Right atrium auricular region (tissue), 2 donors: ENCODE measurements around the gene COMP. TPM values are rescaled to one million over a fixed set of nuclear protein-coding genes. Genes with fewer than 3 reads are reported as not detected.

Source experiments
- DNase-seq: peaks from one replicate; pipeline ENCODE4 v3.0.0-alpha.2; 2019; ENCODE audit warnings: low spot score
- H3K27ac ChIP-seq, 2 donors: fragments of 200-600 bp; sonication (generic); 1 replicate in 1 of 2; 2 replicates in 1 of 2; pipeline ENCODE4 v1.5.1; 2016 to 2019
- H3K27me3 ChIP-seq, 2 donors: fragments of 200-600 bp; sonication (generic); one replicate each; pipeline versions ENCODE4 v1.5.1 to v1.6.0; 2017 to 2019
- H3K36me3 ChIP-seq: fragments of 200-600 bp; sonication (generic); one replicate; pipeline ENCODE4 v1.5.1; 2016
- H3K4me1 ChIP-seq, 2 donors: fragments of 200-600 bp; sonication (generic); one replicate each; pipeline versions ENCODE4 v1.5.1 to v1.6.0; 2017 to 2019
- H3K4me3 ChIP-seq, 2 donors: fragments of 200-600 bp; sonication (generic); 1 replicate in 1 of 2; 2 replicates in 1 of 2; pipeline ENCODE4 v1.5.1; 2017 to 2019; ENCODE audit warnings: mild to moderate bottlenecking in 1 of 2, moderate library complexity in 1 of 2
- H3K9me3 ChIP-seq, 2 donors: fragments of 200-600 bp; sonication (generic); one replicate each; pipeline ENCODE4 v1.5.1; 2019
- CTCF ChIP-seq, 2 donors: fragments of 200-600 bp; sonication (generic); IDR thresholded peaks; one replicate each; pipeline ENCODE4 v1.5.1; 2019; ENCODE audit warnings: antibody characterized with exemption in 2 of 2
- total RNA-seq, 2 donors: library from RNA; depleted of rRNA; stranded (reverse); fragments of >200 nt; gene quantifications; one replicate each; pipeline ENCODE4 v1.1.0, GENCODE V29; 2016

COMP gene
- total RNA-seq, result 10 to 100 TPM in 1 of 2 donors, 1 to 10 TPM in 1; 7.8 to 12.5 TPM

GRCh38 chr19:18790566-18791314 lies at the start of gene COMP:
Gene COMP, minus strand, starts transcription at chr19:18791305. Its CDS starts 36 bp downstream, at chr19:18791269.
- Histone ChIP-seq H3K27ac (no peak within 1 kb of the TSS), H3K9me3 (no peaks in the 10 kb centered on the region), H3K4me1 (peaks cover 0 to 57% of the 10 kb centered on the region in 2 donors), H3K27me3 (peaks cover 41 to 46% of the 10 kb centered on the region in 2 donors), H3K4me3 (peak within 1 kb of the TSS in 1 of 2 donors; percentile 41), H3K36me3 (no peaks in the 10 kb centered on the region)
- no peak for TF ChIP-seq CTCF (IDR thresholded peaks at IDR 0.05)
- no peak for DNase-seq

DNA sequence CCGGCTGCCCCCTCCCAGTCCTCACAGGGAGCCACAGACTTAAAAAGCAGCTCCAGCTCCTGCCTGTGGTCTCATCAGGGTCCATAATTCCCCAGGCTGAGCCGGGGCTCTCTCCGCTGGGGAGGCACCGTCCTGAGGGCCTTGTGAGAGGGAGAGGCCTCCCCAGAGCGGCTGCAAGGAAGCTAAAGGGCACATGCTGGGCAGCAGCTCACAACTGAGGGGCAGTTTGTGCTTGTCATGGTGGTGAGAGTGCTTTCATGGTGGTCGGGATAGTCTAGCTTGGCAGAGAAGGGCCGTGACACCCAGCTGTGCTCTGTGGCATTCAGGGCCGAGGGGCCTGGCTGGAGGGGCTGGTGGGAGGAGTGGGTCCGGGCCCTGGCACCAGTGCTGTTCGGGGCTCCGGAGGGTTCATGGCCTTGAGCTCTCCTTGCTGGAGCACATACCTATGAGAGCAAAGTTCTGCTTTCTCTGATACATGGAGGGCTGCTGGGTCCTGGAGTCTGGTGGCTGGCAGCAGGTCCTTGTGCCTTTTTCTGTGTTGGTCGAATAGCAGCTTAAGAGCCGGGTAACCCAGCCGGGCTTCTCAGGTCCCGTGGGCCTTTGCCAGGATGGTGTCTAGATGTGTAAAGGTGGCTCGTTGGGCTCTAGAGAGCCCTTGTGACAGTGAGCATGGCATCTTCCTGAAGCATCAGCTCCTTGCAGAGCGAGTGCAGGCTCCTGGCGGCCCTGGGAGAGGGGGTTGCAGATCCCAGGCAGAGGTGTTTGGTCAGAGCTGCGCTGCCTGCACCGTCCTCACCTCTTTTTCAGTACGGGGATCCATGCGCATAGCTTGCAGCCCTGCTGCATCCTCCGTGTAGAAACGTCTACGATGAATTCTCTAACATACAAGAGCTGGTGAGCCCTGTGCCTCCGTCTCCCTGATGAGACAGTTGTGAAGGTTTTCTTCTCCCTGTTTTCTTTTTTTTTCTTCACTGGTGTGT lies 49.5 kb upstream of the COMP start:
- H3K4me3 ChIP-seq, result no peak overlapping the region
- no peak for TF ChIP-seq CTCF (IDR thresholded peaks at IDR 0.05)
- H3K27ac ChIP-seq, result no peak overlapping the region
- no peaks in the 10 kb centered on the region for H3K9me3 ChIP-seq
- peaks cover 0 to 80% of the 10 kb centered on the region in 2 donors for H3K4me1 ChIP-seq
- peaks cover 6% of the 10 kb centered on the region for H3K36me3 ChIP-seq
- H3K27me3 ChIP-seq, result no peaks in the 10 kb centered on the region
- DNase-seq, result no peak

DNA sequence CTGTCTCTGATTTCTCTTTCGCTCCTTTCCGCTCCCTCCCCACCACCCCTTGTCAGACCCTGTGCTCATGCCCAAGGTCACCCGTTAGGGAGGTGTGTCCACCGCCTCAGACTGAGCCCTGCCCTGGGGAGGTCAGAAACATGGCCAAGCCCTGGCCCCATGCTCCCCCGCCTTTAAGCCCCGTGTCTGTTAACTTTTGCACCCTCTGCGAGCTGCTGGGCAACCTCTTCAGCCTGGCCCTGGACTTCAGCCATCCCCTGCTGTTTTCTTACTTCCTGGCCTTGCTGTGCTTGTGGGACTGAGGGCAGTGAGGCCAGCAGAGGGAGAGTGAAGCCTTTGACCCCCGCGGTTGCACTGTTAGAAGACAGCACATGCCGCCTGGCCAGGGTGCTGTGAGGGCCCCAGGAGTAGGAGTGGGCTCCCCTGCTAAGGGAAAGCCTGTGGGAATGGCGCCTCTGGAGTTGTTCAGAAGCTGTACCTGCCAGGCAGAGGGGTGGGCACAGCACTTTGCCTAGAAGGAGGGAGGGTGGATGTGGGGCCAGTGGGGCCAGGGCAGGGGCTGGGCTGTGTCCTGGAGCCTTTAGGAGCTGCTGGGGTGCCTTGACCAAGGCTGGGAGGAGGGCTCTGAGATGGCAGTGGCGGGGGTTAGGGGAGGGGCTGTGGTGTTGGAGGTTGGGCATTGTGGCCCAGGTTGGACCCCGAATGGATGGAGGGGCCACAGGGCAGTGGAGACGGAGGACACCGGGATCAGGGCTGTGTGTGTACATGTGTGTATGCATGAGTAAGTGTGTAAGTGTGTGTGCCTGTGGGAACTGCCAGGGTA lies 48.6 kb upstream of the COMP start:
- H3K9me3 ChIP-seq, result no peaks in the 10 kb centered on the region
- H3K27ac ChIP-seq, result no peak overlapping the region
- DNase-seq, result no peak
- no peaks in the 10 kb centered on the region for H3K27me3 ChIP-seq
- H3K36me3 ChIP-seq, result peaks cover 15% of the 10 kb centered on the region
- H3K4me3 ChIP-seq, result no peak overlapping the region
- no peak for TF ChIP-seq CTCF (IDR thresholded peaks at IDR 0.05)
- H3K4me1 ChIP-seq, result peaks cover 0 to 77% of the 10 kb centered on the region in 2 donors

GRCh38 chr19:18834644-18834984 lies 43.5 kb upstream of the COMP start:
- Histone ChIP-seq H3K9me3 (no peaks in the 10 kb centered on the region), H3K36me3 (peaks cover 15% of the 10 kb centered on the region), H3K27me3 (no peaks in the 10 kb centered on the region), H3K27ac (no peak overlapping the region), H3K4me3 (no peak overlapping the region), H3K4me1 (peaks cover 0 to 52% of the 10 kb centered on the region in 2 donors)
- no peak for TF ChIP-seq CTCF (IDR thresholded peaks at IDR 0.05)
- DNase-seq, result no peak

GRCh38 chr19:18833849-18834643 lies 42.9 kb upstream of the COMP start:
- Histone ChIP-seq H3K4me3 (peak overlapping the region; percentile 78 to 83), H3K4me1 (peaks cover 0 to 46% of the 10 kb centered on the region in 2 donors), H3K27me3 (no peaks in the 10 kb centered on the region), H3K36me3 (peaks cover 15% of the 10 kb centered on the region), H3K27ac (peak overlapping the region in 1 of 2 donors; percentile 82), H3K9me3 (no peaks in the 10 kb centered on the region)
- TF ChIP-seq CTCF (IDR thresholded peaks at IDR 0.05), result no peak
- DNase-seq, result no peak
